NCI-H187 treated with DMSO at 0.1 percent for 48 hours (cell line): ENCODE measurements around the gene NTMT1.

Experiments used
- DNase-seq: peaks from one replicate; lab custom pipeline; 2025; lab: John Stamatoyannopoulos, UW

The NTMT1 gene

DNA sequence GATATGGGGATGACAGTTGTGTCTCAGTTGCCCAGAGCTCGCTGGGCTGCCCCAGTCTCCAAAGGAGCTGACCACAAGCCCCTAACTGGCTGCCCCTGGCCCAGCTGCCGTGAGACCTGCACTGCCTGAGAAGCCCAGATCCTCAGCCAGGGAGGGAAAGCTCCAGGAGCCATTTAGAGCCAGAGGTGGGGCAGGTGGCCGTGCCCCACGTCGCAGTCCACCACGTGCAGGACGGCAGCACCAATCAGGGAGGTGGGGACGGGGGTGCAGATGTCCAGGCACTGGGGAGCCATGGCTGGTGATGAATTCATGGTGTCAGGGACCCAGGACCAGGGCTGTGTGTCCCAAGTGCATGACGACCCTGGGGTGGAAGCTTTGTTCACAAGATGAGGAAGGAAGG lies 52.9 kb downstream of the NTMT1 start:
- DNase-seq: no peak

DNA sequence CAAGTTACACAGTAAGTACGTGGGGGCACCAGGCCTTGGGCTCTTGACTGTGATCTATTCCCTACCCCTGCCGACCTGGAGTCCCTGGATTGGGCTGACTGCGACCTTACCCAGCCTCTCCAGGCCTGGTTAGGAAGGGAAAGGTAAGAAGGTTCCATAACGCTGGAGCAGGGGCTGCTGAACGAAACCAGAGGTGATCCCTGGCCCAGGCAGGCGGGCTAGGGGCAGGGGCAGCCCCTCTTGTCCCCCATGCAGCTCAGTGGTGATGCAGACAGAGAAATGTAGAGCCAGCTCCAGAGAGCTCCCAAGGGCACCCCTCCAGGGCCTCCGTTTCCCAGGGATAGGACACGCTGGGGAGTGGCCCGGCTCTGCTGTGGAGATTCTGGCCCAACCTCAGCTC lies 53.6 kb downstream of the NTMT1 start:
- DNase-seq: no peak

DNA sequence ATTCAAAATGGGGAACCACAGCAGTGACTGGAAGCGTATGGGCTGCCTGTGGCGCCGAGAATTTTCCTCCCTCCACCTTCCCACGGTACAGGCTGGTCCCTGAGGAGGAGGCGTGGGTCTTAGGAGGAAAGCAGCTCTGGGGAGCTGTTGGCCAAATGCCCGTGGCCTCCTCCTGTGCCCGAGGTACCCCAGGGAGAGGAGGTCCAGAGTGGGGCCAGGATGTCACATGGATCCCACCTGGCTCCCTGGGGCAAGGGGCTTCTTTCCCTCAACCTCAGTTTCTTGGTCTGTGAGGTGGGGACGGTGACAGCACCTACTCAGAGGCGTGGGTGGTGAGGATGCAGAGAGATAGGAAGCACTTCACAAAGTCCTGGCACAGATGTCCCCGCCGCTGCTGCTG lies 56.0 kb downstream of the NTMT1 start:
- DNase-seq: no peak

- no peak for DNase-seq
These were observed 56.4 kb downstream of the NTMT1 start for GRCh38 chr9:129682381-129682780.

GRCh38 chr9:129685220-129685932 lies 59.4 kb downstream of the NTMT1 start:
- DNase-seq: no peak
